Coronary artery (tissue), 2 donors: ENCODE data around the gene EPHB2.

ENCODE experiments used
- DNase-seq: peaks from one replicate; pipeline ENCODE4 v3.0.0-alpha.2; 2017; ENCODE audit warnings: low spot score
- H3K27ac ChIP-seq, 2 donors: fragments of 200-600 bp; sonication (generic); one replicate each; pipeline ENCODE4 v1.5.1; 2016 to 2019
- H3K4me3 ChIP-seq: fragments of 200-600 bp; sonication (generic); 2 replicates; pipeline ENCODE4 v1.5.1; 2016; ENCODE audit warnings: mild to moderate bottlenecking, moderate library complexity
- CTCF ChIP-seq: fragments of 200-600 bp; sonication (generic); IDR thresholded peaks from one replicate; pipeline ENCODE4 v1.5.1; 2019; ENCODE audit warnings: antibody characterized with exemption

The EPHB2 gene

GRCh38 chr1:22754824-22755223 lies 44.2 kb downstream of the EPHB2 start:
- DNase-seq, result no peak
- Histone ChIP-seq H3K27ac (no peak overlapping the region), H3K4me3 (no peak overlapping the region)
- TF ChIP-seq CTCF, result no peak

GRCh38 chr1:22755641-22756040 lies 45.0 kb downstream of the EPHB2 start:
- no peak for TF ChIP-seq CTCF
- Histone ChIP-seq H3K27ac (no peak overlapping the region), H3K4me3 (no peak overlapping the region)
- no peak for DNase-seq

- Histone ChIP-seq H3K4me3 (no peak overlapping the region), H3K27ac (no peak overlapping the region)
- no peak for DNase-seq
- TF ChIP-seq CTCF, result no peak
These were observed 45.6 kb downstream of the EPHB2 start for GRCh38 chr1:22756125-22756735.

- DNase-seq, result no peak
- no peak for TF ChIP-seq CTCF
- H3K4me3 ChIP-seq, result no peak overlapping the region
- no peak overlapping the region for H3K27ac ChIP-seq
These were observed 49.8 kb downstream of the EPHB2 start for GRCh38 chr1:22760455-22760854.

- no peak overlapping the region for H3K27ac ChIP-seq
- DNase-seq, result no peak
- no peak for TF ChIP-seq CTCF
- no peak overlapping the region for H3K4me3 ChIP-seq
These were observed 50.5 kb downstream of the EPHB2 start for GRCh38 chr1:22761101-22761500.

- DNase-seq, result no peak
- TF ChIP-seq CTCF, result no peak
- no peak overlapping the region for H3K27ac ChIP-seq
- no peak overlapping the region for H3K4me3 ChIP-seq
These were observed 51.2 kb downstream of the EPHB2 start for GRCh38 chr1:22761821-22762220.

- H3K27ac ChIP-seq, result no peak overlapping the region
- H3K4me3 ChIP-seq, result no peak overlapping the region
- no peak for TF ChIP-seq CTCF
- DNase-seq, result no peak
These were observed 53.0 kb downstream of the EPHB2 start for GRCh38 chr1:22763487-22764200.
